Keratinocyte (primary cell): ENCODE results near the gene PLCL2. TPM values are rescaled to one million over a fixed set of nuclear protein-coding genes. Genes with fewer than 3 reads are reported as not detected.

ENCODE experiments used
- DNase-seq: peaks from one replicate; pipeline ENCODE4 v3.0.0-alpha.2; 2011; ENCODE audit warnings: low read depth, missing footprints, low spot score
- FAIRE-seq: peaks from 2 replicates; lab custom pipeline; 2011; peaks lifted over from hg19 to GRCh38; lab: Jason Lieb, UNC
- H2AFZ ChIP-seq: 2 replicates; pipeline ENCODE4 v1.6.0; 2012; ENCODE audit warnings: low read length, control low read depth, inconsistent platforms; ENCODE audit not compliant: control insufficient read depth
- H3K27ac ChIP-seq: 2 replicates; pipeline ENCODE4 v1.5.1; 2011; ENCODE audit warnings: low read length; ENCODE audit not compliant: control insufficient read depth, insufficient read depth
- H3K27me3 ChIP-seq: 3 replicates; pipeline ENCODE4 v1.6.0; 2011; ENCODE audit warnings: low read length; ENCODE audit not compliant: control insufficient read depth, insufficient read depth; ENCODE audit errors: extremely low read depth
- H3K36me3 ChIP-seq, 2 experiments: 2 replicates in 1 of 2; 3 replicates in 1 of 2; pipeline ENCODE4 v1.5.1; 2011; ENCODE audit warnings: low read length in 2 of 2, mild to moderate bottlenecking in 1 of 2; ENCODE audit not compliant: control insufficient read depth in 2 of 2, insufficient read depth in 2 of 2; ENCODE audit errors: extremely low read depth in 1 of 2
- H3K4me1 ChIP-seq: 3 replicates; pipeline ENCODE4 v1.5.1; 2011; ENCODE audit warnings: low read length; ENCODE audit not compliant: control insufficient read depth, insufficient read depth; ENCODE audit errors: extremely low read depth
- H3K4me2 ChIP-seq: 3 replicates; pipeline ENCODE4 v1.6.0; 2011; ENCODE audit warnings: low read depth, low read length; ENCODE audit not compliant: control insufficient read depth, insufficient read depth; ENCODE audit errors: extremely low read depth
- H3K4me3 ChIP-seq, 3 experiments: fragments of 200-600 bp in 1 of 3; sonication (generic) in 1 of 3; 2 replicates in 2 of 3; 3 replicates in 1 of 3; pipeline ENCODE4 v1.5.1; 2011 to 2016; ENCODE audit warnings: low read length in 3 of 3, mild to moderate bottlenecking in 3 of 3, control low read depth in 2 of 3, inconsistent platforms in 1 of 3, low read depth in 1 of 3, mixed read lengths in 1 of 3, mixed run types in 1 of 3, moderate library complexity in 1 of 3; ENCODE audit not compliant: control insufficient read depth in 2 of 3, insufficient read depth in 2 of 3; ENCODE audit errors: extremely low read depth in 1 of 3
- H3K79me2 ChIP-seq: 2 replicates; pipeline ENCODE4 v1.6.0; 2012; ENCODE audit warnings: low read length; ENCODE audit not compliant: control insufficient read depth, insufficient read depth
- H3K9ac ChIP-seq: 3 replicates; pipeline ENCODE4 v1.6.0; 2011; ENCODE audit warnings: low read length; ENCODE audit not compliant: control insufficient read depth, insufficient read depth; ENCODE audit errors: extremely low read depth
- H3K9me1 ChIP-seq: 3 replicates; pipeline ENCODE4 v1.6.0; 2011; ENCODE audit warnings: low read length; ENCODE audit not compliant: control insufficient read depth, insufficient read depth; ENCODE audit errors: extremely low read depth
- H3K9me3 ChIP-seq: 2 replicates; pipeline ENCODE4 v1.5.1; 2012; ENCODE audit warnings: low read depth, low read length; ENCODE audit not compliant: control insufficient read depth
- H4K20me1 ChIP-seq: 3 replicates; pipeline ENCODE4 v1.6.0; 2011; ENCODE audit warnings: low read length; ENCODE audit not compliant: control insufficient read depth, insufficient read depth; ENCODE audit errors: extremely low read depth
- EZH2 ChIP-seq: IDR thresholded peaks from one replicate; pipeline ENCODE4 v1.6.1; 2012; ENCODE audit warnings: inconsistent platforms, mild to moderate bottlenecking, low read length, moderate library complexity
- dilution Hi-C: fragments of 300-500 bp; cut with MboI; formaldehyde crosslinking; loops from one replicate; pipeline ENCODE4 v1.7.0; 2020; ENCODE audit warnings: low sequenced_read_pairs; ENCODE audit not compliant: extremely low pct_ligation_motif_present
- polyA plus RNA-seq, 5 experiments: library from polyadenylated mRNA; depleted of rRNA in 3 of 5; stranded (reverse) in 3 of 5; stranded (forward) in 1 of 5; unstranded in 1 of 5; fragments of >200 nt; gene quantifications; 1 replicate in 1 of 5; 2 replicates in 3 of 5; 3 replicates in 1 of 5; pipeline versions ENCODE4 v1.2.1 to v1.2.3, GENCODE V29; 2011 to 2012; ENCODE audit warnings: missing spikeins in 2 of 5, low read depth in 1 of 5, low replicate concordance in 1 of 5
- TF ChIP-seq, protein P1 (sequence below), 3 experiments: IDR thresholded peaks in 1 of 3; conservative IDR thresholded peaks in 1 of 3; optimal IDR thresholded peaks in 1 of 3; 2 replicates in 2 of 3; 3 replicates in 1 of 3; pipeline versions ENCODE3 to v1.5.1; 2011; ENCODE audit warnings: low read length in 3 of 3, mild to moderate bottlenecking in 3 of 3, moderate library complexity in 2 of 3, control low read depth in 1 of 3, inconsistent platforms in 1 of 3; ENCODE audit not compliant: insufficient read depth in 2 of 3; ENCODE audit errors: extremely low read depth in 1 of 3

Gene PLCL2
- polyA plus RNA-seq, 1 donor (not counting 4 experiments of a cell fraction or from before 2014, with no cell fraction given), result 0.20 TPM

DNA sequence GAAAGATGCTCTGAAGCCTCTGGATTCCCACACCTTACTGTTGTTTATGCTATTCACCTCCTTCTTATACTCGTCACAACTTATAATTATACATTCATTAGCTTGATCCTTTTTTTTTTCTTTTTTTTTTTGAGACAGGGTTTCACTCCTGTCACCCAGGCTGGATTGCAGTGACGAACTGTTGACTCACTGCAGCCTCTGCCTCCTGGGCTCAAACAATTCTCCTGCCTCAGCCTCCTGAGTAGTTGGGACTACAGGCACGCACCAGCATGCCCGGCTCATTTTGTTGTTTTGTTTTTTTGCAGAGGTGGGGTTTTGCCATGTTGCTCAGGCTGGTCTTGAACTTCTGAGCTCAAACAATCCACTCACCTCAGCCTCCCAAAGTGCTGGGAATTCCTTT, 143.6 kb downstream of the PLCL2 start:
- Histone ChIP-seq H3K4me2 (no peak overlapping the region), H3K4me3 (no peak overlapping the region), H3K9me1 (no peaks in the 10 kb centered on the region), H3K27ac (no peak overlapping the region), H4K20me1 (no peaks in the 10 kb centered on the region), H3K9me3 (no peaks in the 10 kb centered on the region), H3K27me3 (no peaks in the 10 kb centered on the region), H2AFZ (no peak overlapping the region), H3K9ac (no peak overlapping the region), H3K4me1 (peaks cover 3% of the 10 kb centered on the region), H3K36me3 (no peaks in the 10 kb centered on the region), H3K79me2 (no peaks in the 10 kb centered on the region)
- no peak for DNase-seq
- no peak for TF ChIP-seq EZH2
- TF ChIP-seq, protein P1, sequence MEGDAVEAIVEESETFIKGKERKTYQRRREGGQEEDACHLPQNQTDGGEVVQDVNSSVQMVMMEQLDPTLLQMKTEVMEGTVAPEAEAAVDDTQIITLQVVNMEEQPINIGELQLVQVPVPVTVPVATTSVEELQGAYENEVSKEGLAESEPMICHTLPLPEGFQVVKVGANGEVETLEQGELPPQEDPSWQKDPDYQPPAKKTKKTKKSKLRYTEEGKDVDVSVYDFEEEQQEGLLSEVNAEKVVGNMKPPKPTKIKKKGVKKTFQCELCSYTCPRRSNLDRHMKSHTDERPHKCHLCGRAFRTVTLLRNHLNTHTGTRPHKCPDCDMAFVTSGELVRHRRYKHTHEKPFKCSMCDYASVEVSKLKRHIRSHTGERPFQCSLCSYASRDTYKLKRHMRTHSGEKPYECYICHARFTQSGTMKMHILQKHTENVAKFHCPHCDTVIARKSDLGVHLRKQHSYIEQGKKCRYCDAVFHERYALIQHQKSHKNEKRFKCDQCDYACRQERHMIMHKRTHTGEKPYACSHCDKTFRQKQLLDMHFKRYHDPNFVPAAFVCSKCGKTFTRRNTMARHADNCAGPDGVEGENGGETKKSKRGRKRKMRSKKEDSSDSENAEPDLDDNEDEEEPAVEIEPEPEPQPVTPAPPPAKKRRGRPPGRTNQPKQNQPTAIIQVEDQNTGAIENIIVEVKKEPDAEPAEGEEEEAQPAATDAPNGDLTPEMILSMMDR (optimal IDR thresholded peaks at IDR 0.05 in 1 of 3, IDR thresholded peaks at IDR 0.05 in 1 of 3, conservative IDR thresholded peaks at IDR 0.05 in 1 of 3; ENCODE audit: extremely low read depth in 1 of 3, insufficient read depth in 2 of 3, low read length in 3 of 3), result no peak
- dilution Hi-C loops, result no loop called here
- no peak for FAIRE-seq

DNA sequence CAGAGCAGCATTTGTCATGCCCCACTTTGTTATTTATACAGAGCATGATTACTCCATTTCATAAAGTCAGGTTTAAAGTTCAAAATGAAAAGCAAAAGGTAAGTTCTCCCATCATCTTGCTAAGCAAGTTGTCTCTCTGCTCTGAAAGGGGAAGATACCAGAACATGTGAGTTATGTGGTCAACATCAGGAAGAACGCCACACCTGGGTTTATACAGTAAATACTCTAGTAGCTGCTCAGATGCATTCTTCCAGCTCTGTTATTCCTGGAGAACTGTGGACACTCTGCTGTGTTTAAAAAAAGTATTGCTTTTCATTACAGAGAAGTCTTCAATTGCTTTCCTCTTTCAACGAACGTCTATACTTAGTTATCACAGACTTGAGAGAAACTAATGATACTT, 145.7 kb downstream of the PLCL2 start:
- FAIRE-seq (no peak), DNase-seq (no peak)
- TF ChIP-seq, protein P1 (optimal IDR thresholded peaks at IDR 0.05 in 1 of 3, IDR thresholded peaks at IDR 0.05 in 1 of 3, conservative IDR thresholded peaks at IDR 0.05 in 1 of 3; ENCODE audit: extremely low read depth in 1 of 3, insufficient read depth in 2 of 3, low read length in 3 of 3), result no peak
- no peak for TF ChIP-seq EZH2
- dilution Hi-C loops, result no loop called here
- peaks cover 3% of the 10 kb centered on the region for H3K4me1 ChIP-seq
- no peaks in the 10 kb centered on the region for H3K36me3 ChIP-seq
- H4K20me1 ChIP-seq, result no peaks in the 10 kb centered on the region
- no peaks in the 10 kb centered on the region for H3K79me2 ChIP-seq
- no peaks in the 10 kb centered on the region for H3K9me3 ChIP-seq
- no peak overlapping the region for H3K4me2 ChIP-seq
- H3K27ac ChIP-seq, result no peak overlapping the region
- H3K27me3 ChIP-seq, result no peaks in the 10 kb centered on the region
- H3K4me3 ChIP-seq, result no peak overlapping the region
- no peak overlapping the region for H3K9ac ChIP-seq
- no peaks in the 10 kb centered on the region for H3K9me1 ChIP-seq
- H2AFZ ChIP-seq, result no peak overlapping the region
